Right renal cortex interstitium (tissue), 3 donors: ENCODE results near the gene NKPD1. TPM values are rescaled to one million over a fixed set of nuclear protein-coding genes. Genes with fewer than 3 reads are reported as not detected.
"Not testable (repeated sequence)": the region's sequence is repeated elsewhere in the genome, so short reads cannot be mapped to it uniquely, and the experiment has no call there.

ENCODE experiments used
- DNase-seq, 3 donors: peaks; one replicate each; pipeline ENCODE4 v3.0.0-alpha.2; 2013; ENCODE audit warnings: low read depth in 3 of 3, low spot score in 2 of 3
- polyA plus RNA-seq, 3 donors: library from polyadenylated mRNA; unstranded; fragments of 120-200 nt; gene quantifications; one replicate each; pipeline ENCODE4 v1.2.1, GENCODE V29; 2013; ENCODE audit not compliant: insufficient read length in 3 of 3

The NKPD1 gene
- polyA plus RNA-seq, 3 donors: 0.11 TPM

- DNase-seq: no peak
These were observed 38.9 kb downstream of the NKPD1 start for GRCh38 chr19:45121827-45122345.

GRCh38 chr19:45119582-45119981, 41.2 kb downstream of the NKPD1 start:
- no peak for DNase-seq

- DNase-seq: not testable (repeated sequence)
These were observed 42.0 kb downstream of the NKPD1 start for GRCh38 chr19:45118591-45119355.

GRCh38 chr19:45118106-45118505, 42.7 kb downstream of the NKPD1 start:
- DNase-seq: no peak

- no peak for DNase-seq
These were observed 43.1 kb downstream of the NKPD1 start for GRCh38 chr19:45117671-45118070.

GRCh38 chr19:45117167-45117594, 43.6 kb downstream of the NKPD1 start:
- no peak for DNase-seq

GRCh38 chr19:45115809-45116615, 44.8 kb downstream of the NKPD1 start:
- DNase-seq: no peak

GRCh38 chr19:45114116-45114515, 46.7 kb downstream of the NKPD1 start:
- DNase-seq: no peak

- DNase-seq: no peak
These were observed 47.2 kb downstream of the NKPD1 start for GRCh38 chr19:45113628-45114027.

- no peak for DNase-seq
These were observed 48.5 kb downstream of the NKPD1 start for GRCh38 chr19:45112111-45112827.

Other genes with a start within 250 kb of the NKPD1 start
- 10 to 100 TPM in 1 of 3 donors, 1 to 10 TPM in 2; 7.5 to 10.9 (median 9.1) TPM for gene APOC1, start 246.4 kb downstream of the NKPD1 start, polyA plus RNA-seq
- not detected for gene APOC4, start 218.7 kb downstream of the NKPD1 start, polyA plus RNA-seq
- 10 to 100 TPM in 1 of 3 donors, 1 to 10 TPM in 2; 5.8 to 12.7 (median 8.8) TPM for gene APOC2, start 214.9 kb downstream of the NKPD1 start, polyA plus RNA-seq
- 100 to 1,000 TPM; 109 to 127 (median 113) TPM for gene CLPTM1, start 205.6 kb downstream of the NKPD1 start, polyA plus RNA-seq
- gene RELB, start 159.5 kb downstream of the NKPD1 start, polyA plus RNA-seq: 1 to 10 TPM; 4.8 to 4.9 (median 4.8) TPM
- gene CLASRP, start 121.9 kb downstream of the NKPD1 start, polyA plus RNA-seq: 10 to 100 TPM; 54.1 to 59.4 (median 56.6) TPM
- gene ZNF296, start 84.5 kb downstream of the NKPD1 start, polyA plus RNA-seq: under 1 TPM; 0.37 to 0.57 (median 0.39) TPM
- 10 to 100 TPM; 16.0 to 20.3 (median 20.1) TPM for gene GEMIN7, start 81.7 kb downstream of the NKPD1 start, polyA plus RNA-seq
- gene PPP1R37, start 67.8 kb downstream of the NKPD1 start, polyA plus RNA-seq: 10 to 100 TPM; 19.9 to 25.0 (median 23.7) TPM
- gene TRAPPC6A, start 17.3 kb upstream of the NKPD1 start, polyA plus RNA-seq: 10 to 100 TPM; 25.5 to 33.2 (median 32.4) TPM
- gene BLOC1S3, start 17.8 kb upstream of the NKPD1 start, polyA plus RNA-seq: 10 to 100 TPM in 2 of 3 donors, 1 to 10 TPM in 1; 8.8 to 11.6 (median 10.5) TPM
- 1 to 10 TPM; 6.0 to 7.1 (median 7.0) TPM for gene EXOC3L2, start 84.4 kb upstream of the NKPD1 start, polyA plus RNA-seq
- gene MARK4, start 90.3 kb upstream of the NKPD1 start, polyA plus RNA-seq: 10 to 100 TPM; 38.3 to 41.9 (median 39.6) TPM
- 1 to 10 TPM in 1 of 3 donors, under 1 TPM in 2; 0.57 to 1.7 (median 0.79) TPM for gene CKM, start 161.9 kb upstream of the NKPD1 start, polyA plus RNA-seq
- gene KLC3, start 179.8 kb upstream of the NKPD1 start, polyA plus RNA-seq: 1 to 10 TPM in 2 of 3 donors, under 1 TPM in 1; 0.97 to 1.1 (median 1.1) TPM
- gene ERCC2, start 209.6 kb upstream of the NKPD1 start, polyA plus RNA-seq: 10 to 100 TPM; 27.7 to 34.3 (median 33.7) TPM
- 1 to 10 TPM; 6.2 to 8.9 (median 6.5) TPM for gene PPP1R13L, start 244.1 kb upstream of the NKPD1 start, polyA plus RNA-seq
- gene POLR1G, start 245.7 kb upstream of the NKPD1 start, polyA plus RNA-seq: 1 to 10 TPM; 2.8 to 3.6 (median 3.1) TPM